Lower lobe of right lung (tissue), 2 donors: ENCODE data around the gene GRAMD2A. TPM values are rescaled to one million over a fixed set of nuclear protein-coding genes. Genes with fewer than 3 reads are reported as not detected.

ENCODE experiments used
- ATAC-seq, 2 donors: fragments of 200-7000 bp; cut with Tn5 transposase; one replicate each; pipeline ENCODE4 v1.9.1; 2020 to 2022; ENCODE audit warnings: mild to moderate bottlenecking in 2 of 2, moderate library complexity in 2 of 2
- DNase-seq: peaks from one replicate; pipeline ENCODE4 v3.0.0-alpha.2; 2020
- H3K27ac ChIP-seq: fragments of 200-600 bp; one replicate; pipeline ENCODE4 v1.8.0; 2022
- H3K27me3 ChIP-seq: fragments of 200-600 bp; one replicate; pipeline ENCODE4 v1.8.0; 2022; ENCODE audit warnings: low read depth
- H3K36me3 ChIP-seq: fragments of 200-600 bp; one replicate; pipeline ENCODE4 v1.8.0; 2022; ENCODE audit warnings: mild to moderate bottlenecking
- H3K4me1 ChIP-seq: fragments of 200-600 bp; one replicate; pipeline ENCODE4 v1.8.0; 2022
- H3K4me3 ChIP-seq: fragments of 200-600 bp; one replicate; pipeline ENCODE4 v1.8.0; 2022; ENCODE audit warnings: mild to moderate bottlenecking
- H3K9me3 ChIP-seq: fragments of 200-600 bp; one replicate; pipeline ENCODE4 v1.8.0; 2022
- intact Hi-C: fragments of 100-400 bp; cut with DNase I; formaldehyde crosslinking; loops from one replicate; pipeline ENCODE4 v1.11.0; 2022
- total RNA-seq: library from RNA; stranded (reverse); fragmentation: NEBNext Ultra II Directional; extraction: Animal tissue kit (Norgen Biotek cat#: 25700); gene quantifications from one replicate; pipeline ENCODE4 v1.2.1, GENCODE V29; 2021
- TF ChIP-seq, protein P1 (sequence below): fragments of 200-600 bp; IDR thresholded peaks from one replicate; pipeline ENCODE4 v1.8.0; 2022; ENCODE audit warnings: antibody characterized with exemption, mild to moderate bottlenecking
- donor health status: DM: no; HTN: yes; CAD: no; lungs with severe emphysema.

The GRAMD2A gene
- total RNA-seq, 1 donor from 2014 or later = 29.3 TPM

DNA sequence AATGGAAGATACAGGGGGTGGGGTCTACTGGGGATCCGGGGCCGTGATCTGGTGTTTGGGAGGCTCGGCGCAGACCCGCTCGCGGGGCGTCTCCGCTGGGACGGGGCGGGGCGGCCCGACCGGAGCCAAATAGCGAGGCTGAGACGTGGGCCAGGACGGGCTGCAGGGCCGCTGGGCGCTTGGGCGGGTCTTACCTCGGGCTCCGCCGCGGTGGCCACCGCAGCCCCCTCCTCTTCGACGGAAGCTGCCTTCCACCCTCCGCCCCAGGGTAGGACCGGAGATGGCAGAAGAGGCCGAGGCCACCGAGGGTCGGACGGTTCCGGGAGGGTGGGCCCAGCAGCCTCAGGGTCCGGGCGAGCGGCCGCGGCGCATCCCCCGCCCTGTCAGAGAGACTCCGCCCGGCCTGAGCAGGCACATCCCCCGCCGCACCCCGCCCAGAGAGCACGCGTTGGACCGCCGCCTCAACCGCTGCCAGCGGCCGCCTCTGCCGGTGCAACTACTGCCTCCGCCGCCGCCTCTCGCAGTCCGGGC is 80.0 kb downstream of the GRAMD2A start:
- DNase-seq = peak; percentile 91
- H3K4me3 ChIP-seq = peak overlapping the region; percentile 81
- H3K9me3 ChIP-seq = no peaks in the 10 kb centered on the region
- H3K27ac ChIP-seq = peak overlapping the region; percentile 93
- ATAC-seq = peak; percentile 90 to 91
- no peaks in the 10 kb centered on the region for H3K27me3 ChIP-seq
- TF ChIP-seq, protein P1, sequence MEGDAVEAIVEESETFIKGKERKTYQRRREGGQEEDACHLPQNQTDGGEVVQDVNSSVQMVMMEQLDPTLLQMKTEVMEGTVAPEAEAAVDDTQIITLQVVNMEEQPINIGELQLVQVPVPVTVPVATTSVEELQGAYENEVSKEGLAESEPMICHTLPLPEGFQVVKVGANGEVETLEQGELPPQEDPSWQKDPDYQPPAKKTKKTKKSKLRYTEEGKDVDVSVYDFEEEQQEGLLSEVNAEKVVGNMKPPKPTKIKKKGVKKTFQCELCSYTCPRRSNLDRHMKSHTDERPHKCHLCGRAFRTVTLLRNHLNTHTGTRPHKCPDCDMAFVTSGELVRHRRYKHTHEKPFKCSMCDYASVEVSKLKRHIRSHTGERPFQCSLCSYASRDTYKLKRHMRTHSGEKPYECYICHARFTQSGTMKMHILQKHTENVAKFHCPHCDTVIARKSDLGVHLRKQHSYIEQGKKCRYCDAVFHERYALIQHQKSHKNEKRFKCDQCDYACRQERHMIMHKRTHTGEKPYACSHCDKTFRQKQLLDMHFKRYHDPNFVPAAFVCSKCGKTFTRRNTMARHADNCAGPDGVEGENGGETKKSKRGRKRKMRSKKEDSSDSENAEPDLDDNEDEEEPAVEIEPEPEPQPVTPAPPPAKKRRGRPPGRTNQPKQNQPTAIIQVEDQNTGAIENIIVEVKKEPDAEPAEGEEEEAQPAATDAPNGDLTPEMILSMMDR = peak; percentile 16
- intact Hi-C loops = no loop called here
- no peaks in the 10 kb centered on the region for H3K36me3 ChIP-seq
- peaks cover 34% of the 10 kb centered on the region for H3K4me1 ChIP-seq

DNA sequence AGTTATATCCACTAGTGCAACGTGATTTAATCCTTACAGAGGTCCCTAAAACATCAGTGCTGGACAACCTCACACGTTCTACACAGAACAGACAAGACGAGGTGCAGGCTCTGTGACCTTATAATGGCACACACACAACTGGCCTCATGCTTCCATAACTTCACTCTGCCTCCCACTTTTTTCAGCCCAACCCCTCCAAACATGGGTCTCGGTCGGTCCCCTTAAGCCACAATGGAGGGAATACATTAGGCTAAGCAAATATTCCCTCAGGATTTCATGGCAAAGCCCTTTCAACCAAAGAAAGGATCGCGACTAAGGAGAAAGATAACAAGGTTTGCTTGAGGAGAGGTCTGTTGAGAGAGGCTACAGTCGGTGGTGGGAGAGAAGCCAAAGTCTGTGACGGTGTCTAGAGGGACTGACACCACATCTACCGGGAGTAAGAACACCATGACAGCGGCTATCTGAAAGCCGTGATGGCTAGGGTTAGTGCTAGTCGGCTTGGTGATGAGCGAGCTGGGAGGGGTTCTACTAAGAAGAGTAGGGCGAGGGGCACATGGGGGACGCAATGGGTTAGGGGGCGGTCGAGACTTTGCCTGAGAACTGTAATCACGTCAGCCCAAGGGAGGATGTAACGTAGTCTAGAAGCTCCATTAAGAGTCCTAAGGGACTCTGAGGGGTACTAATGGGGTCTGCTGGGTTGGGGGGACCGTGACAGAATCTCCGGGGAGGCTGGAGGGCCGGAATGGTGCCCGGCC is 80.7 kb downstream of the GRAMD2A start:
- DNase-seq (no peak), ATAC-seq (peak in 1 of 2 donors; percentile 15)
- H3K9me3 ChIP-seq = no peaks in the 10 kb centered on the region
- no peaks in the 10 kb centered on the region for H3K27me3 ChIP-seq
- no peaks in the 10 kb centered on the region for H3K36me3 ChIP-seq
- H3K4me1 ChIP-seq = peaks cover 41% of the 10 kb centered on the region
- peak overlapping the region; percentile 81 for H3K4me3 ChIP-seq
- intact Hi-C loops = no loop called here
- TF ChIP-seq, protein P1 = no peak
- peak overlapping the region; percentile 93 for H3K27ac ChIP-seq

DNA sequence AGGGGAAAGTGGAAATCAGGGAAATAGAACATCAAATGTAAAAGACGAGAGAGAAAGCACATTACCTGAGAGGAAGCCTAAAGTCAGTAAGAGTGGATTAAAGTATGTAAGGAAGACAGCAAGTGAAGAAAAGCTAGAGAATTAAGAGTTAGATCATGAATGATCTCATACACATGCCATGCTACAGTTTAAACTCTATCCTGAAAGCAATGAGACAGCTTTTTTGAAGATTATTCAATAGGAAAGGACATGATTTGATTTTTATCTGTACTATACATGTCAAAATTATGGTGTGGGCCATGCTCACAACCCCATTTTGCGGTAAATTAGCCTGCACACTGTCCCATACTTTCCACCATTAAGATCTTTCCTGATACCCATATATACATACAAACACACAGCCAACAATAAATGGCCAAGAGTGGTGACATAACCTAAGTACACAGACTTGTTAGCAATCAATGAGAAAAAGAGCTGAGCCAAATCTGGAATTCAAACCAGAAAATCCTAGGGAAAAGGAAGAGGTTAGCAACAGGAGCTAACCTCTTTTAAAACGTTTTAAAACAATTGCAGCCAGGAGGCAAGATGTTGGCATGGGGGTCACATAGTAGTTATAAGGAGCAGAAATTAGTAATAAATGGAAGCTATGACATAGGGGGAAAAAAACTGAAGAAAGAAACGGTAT is 84.1 kb downstream of the GRAMD2A start:
- intact Hi-C loops = no loop called here

DNA sequence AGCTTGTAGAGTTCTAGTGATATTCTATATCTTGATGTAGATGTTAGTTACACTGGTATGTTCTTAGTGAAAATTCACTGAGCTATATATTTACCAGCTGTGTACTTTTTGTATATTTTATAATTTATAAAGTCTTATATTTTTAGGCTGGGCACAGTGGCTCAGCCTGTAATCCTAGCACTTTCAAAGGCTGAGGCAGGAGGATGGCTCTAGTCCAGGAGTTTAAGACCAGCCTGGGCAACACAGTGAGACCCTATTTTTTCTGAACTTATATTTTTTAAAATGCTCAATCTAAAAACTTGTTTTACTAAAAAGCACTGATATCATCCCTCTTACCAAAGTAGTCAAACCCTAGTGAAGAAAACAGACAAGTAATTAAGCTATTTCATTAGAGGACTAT is 84.8 kb downstream of the GRAMD2A start:
- ATAC-seq = no peak
- Histone ChIP-seq H3K36me3 (no peaks in the 10 kb centered on the region), H3K4me1 (peaks cover 37% of the 10 kb centered on the region), H3K27me3 (no peaks in the 10 kb centered on the region), H3K9me3 (no peaks in the 10 kb centered on the region), H3K4me3 (no peak overlapping the region), H3K27ac (no peak overlapping the region)
- TF ChIP-seq, protein P1 = no peak
- intact Hi-C loops = no loop called here
- DNase-seq = no peak

More for the DNA sequence above, 84.1 kb downstream of the GRAMD2A start:
- Histone ChIP-seq H3K4me1 (peaks cover 37% of the 10 kb centered on the region), H3K36me3 (no peaks in the 10 kb centered on the region), H3K27ac (no peak overlapping the region), H3K9me3 (no peaks in the 10 kb centered on the region), H3K27me3 (no peaks in the 10 kb centered on the region), H3K4me3 (no peak overlapping the region)
- no peak for DNase-seq
- no peak for ATAC-seq
- TF ChIP-seq, protein P1 = no peak

DNA sequence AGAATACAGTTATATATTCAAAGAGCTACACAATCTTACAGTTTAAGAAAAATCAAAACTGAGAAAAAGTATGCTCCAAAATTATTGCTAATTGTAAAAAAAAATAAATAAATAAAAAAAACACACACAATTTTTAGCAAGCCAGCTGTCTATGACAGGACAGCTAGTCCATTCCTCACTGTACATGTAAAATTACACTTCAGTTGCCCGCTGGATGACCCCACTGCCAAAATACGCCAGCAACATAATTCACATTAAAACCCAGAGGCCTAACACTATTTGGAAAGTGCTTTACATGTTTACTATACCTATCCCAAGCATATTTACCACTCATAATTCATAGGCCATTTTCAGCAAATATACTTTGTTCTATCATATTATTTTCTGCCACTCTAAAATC is 85.5 kb downstream of the GRAMD2A start:
- intact Hi-C loops = no loop called here
- Histone ChIP-seq H3K36me3 (no peaks in the 10 kb centered on the region), H3K27ac (no peak overlapping the region), H3K9me3 (no peaks in the 10 kb centered on the region), H3K4me1 (peaks cover 37% of the 10 kb centered on the region), H3K27me3 (no peaks in the 10 kb centered on the region), H3K4me3 (no peak overlapping the region)
- no peak for DNase-seq
- TF ChIP-seq, protein P1 = no peak
- ATAC-seq = no peak
